ENCODE results near the gene RENBP. TPM values are rescaled to one million over a fixed set of nuclear protein-coding genes. Genes with fewer than 3 reads are reported as not detected.

RENBP gene
- total and polyA plus RNA-seq, 9 of the 15 experiments (the other 6 are each of a cell fraction or from before 2014, with no cell fraction given), result 0.07 to 14.8 (median 10.6) TPM; not detected in 1

DNA sequence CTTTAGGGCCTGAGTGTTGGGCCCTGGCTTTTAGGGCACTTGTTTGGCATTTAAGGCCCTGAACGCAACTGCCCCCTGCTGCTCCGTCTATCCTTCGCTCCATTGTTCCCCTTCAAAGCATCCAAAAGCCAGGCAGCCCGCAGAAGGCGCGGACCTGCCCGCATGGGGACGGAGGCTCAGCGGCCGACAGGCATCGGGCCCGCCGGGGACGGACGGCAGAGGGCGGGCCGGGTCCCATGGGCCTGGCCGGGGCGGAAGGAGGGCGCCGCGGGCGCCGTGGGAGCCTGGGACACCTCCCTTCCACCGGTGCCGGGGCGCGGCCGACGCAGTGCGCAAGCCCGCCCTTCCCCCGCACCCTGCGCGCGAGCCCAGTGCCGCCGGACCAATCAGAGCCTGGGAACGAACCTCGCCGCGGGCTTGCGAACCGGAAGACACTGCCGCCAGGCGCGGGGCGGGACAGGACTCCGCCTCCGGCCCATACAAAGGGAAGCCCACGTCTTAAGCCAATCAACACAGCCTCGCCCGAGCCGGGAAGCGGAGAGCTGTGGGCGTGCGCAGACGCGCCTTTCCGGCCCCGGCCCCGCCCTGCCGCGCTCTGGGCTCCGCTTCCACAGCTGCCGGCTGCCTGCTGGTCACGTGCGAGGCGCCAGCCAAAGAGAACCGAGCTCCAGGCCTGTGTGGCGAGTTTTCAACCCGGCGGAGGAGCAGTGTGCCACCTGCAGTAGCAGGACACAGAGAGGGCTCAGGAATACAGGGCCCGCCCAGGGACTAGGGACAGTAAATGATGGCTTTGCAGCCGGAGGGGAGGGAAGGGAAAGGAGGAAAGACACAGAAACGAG, 16.3 kb downstream of the RENBP start (continued):
- TF ChIP-seq MBD2 (IDR thresholded peaks at IDR 0.05; ENCODE audit: borderline replicate concordance, low read depth) (peak; percentile 52; the same call in 1 of the 2 replicates), RBM34 (IDR thresholded peaks at IDR 0.05; ENCODE audit: borderline replicate concordance, insufficient read depth, low read length) (no peak), TARDBP (IDR thresholded peaks at IDR 0.05) (0 out of 2 replicates have a peak, but pooled peaks have one; percentile 39), ATF7 (IDR thresholded peaks at IDR 0.05) (peak; percentile 81), DDX20 (tag; IDR thresholded peaks at IDR 0.05; ENCODE audit: low read depth) (no peak), PRPF4 (IDR thresholded peaks at IDR 0.05; ENCODE audit: insufficient read depth, low read depth, low read length, poor library complexity, severe bottlenecking) (no peak), MAZ (CRISPR knock-in tag; conservative IDR thresholded peaks at IDR 0.05 in 1 of 2, IDR thresholded peaks at IDR 0.05 in 1 of 2) (peak; percentile 33 to 65; a peak in 2 of 4 replicates), SRSF9 (IDR thresholded peaks at IDR 0.05; ENCODE audit: borderline replicate concordance, low read depth, low read length) (no peak), HSF4 (CRISPR knock-in tag; IDR thresholded peaks at IDR 0.05; ENCODE audit: borderline replicate concordance) (no peak), CBX8 (IDR thresholded peaks at IDR 0.05; ENCODE audit: borderline replicate concordance, extremely low read depth, low read depth, low read length, poor library complexity, severe bottlenecking) (no peak), GTF2A2 (tag; IDR thresholded peaks at IDR 0.05) (no peak), MIER1 (IDR thresholded peaks at IDR 0.05; ENCODE audit: low read depth) (no peak), ZNF232 (CRISPR knock-in tag; IDR thresholded peaks at IDR 0.05) (no peak), ESRRA (IDR thresholded peaks at IDR 0.05; ENCODE audit: borderline replicate concordance, low read depth) (0 out of 2 replicates have a peak, but pooled peaks have one; percentile 16), KDM5B (IDR thresholded peaks at IDR 0.05; ENCODE audit: insufficient replicate concordance, low read depth, low read length) (peak; percentile 37), ZNF212 (CRISPR knock-in tag; IDR thresholded peaks at IDR 0.05) (no peak), U2AF1 (optimal IDR thresholded peaks at IDR 0.05; ENCODE audit: low read depth, low read length) (no peak), HNRNPL (IDR thresholded peaks at IDR 0.05; ENCODE audit: low read depth, low read length) (no peak)
- TF ChIP-seq, protein P1, sequence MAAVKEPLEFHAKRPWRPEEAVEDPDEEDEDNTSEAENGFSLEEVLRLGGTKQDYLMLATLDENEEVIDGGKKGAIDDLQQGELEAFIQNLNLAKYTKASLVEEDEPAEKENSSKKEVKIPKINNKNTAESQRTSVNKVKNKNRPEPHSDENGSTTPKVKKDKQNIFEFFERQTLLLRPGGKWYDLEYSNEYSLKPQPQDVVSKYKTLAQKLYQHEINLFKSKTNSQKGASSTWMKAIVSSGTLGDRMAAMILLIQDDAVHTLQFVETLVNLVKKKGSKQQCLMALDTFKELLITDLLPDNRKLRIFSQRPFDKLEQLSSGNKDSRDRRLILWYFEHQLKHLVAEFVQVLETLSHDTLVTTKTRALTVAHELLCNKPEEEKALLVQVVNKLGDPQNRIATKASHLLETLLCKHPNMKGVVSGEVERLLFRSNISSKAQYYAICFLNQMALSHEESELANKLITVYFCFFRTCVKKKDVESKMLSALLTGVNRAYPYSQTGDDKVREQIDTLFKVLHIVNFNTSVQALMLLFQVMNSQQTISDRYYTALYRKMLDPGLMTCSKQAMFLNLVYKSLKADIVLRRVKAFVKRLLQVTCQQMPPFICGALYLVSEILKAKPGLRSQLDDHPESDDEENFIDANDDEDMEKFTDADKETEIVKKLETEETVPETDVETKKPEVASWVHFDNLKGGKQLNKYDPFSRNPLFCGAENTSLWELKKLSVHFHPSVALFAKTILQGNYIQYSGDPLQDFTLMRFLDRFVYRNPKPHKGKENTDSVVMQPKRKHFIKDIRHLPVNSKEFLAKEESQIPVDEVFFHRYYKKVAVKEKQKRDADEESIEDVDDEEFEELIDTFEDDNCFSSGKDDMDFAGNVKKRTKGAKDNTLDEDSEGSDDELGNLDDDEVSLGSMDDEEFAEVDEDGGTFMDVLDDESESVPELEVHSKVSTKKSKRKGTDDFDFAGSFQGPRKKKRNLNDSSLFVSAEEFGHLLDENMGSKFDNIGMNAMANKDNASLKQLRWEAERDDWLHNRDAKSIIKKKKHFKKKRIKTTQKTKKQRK (IDR thresholded peaks at IDR 0.05; ENCODE audit: borderline replicate concordance, low read depth, low read length), result no peak
- TF ChIP-seq, protein P2, sequence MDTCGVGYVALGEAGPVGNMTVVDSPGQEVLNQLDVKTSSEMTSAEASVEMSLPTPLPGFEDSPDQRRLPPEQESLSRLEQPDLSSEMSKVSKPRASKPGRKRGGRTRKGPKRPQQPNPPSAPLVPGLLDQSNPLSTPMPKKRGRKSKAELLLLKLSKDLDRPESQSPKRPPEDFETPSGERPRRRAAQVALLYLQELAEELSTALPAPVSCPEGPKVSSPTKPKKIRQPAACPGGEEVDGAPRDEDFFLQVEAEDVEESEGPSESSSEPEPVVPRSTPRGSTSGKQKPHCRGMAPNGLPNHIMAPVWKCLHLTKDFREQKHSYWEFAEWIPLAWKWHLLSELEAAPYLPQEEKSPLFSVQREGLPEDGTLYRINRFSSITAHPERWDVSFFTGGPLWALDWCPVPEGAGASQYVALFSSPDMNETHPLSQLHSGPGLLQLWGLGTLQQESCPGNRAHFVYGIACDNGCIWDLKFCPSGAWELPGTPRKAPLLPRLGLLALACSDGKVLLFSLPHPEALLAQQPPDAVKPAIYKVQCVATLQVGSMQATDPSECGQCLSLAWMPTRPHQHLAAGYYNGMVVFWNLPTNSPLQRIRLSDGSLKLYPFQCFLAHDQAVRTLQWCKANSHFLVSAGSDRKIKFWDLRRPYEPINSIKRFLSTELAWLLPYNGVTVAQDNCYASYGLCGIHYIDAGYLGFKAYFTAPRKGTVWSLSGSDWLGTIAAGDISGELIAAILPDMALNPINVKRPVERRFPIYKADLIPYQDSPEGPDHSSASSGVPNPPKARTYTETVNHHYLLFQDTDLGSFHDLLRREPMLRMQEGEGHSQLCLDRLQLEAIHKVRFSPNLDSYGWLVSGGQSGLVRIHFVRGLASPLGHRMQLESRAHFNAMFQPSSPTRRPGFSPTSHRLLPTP (IDR thresholded peaks at IDR 0.05; ENCODE audit: borderline replicate concordance, extremely low read depth, insufficient read length), result no peak
